Type B pancreatic cell (in vitro differentiated cells): Measurements from ENCODE around the gene GBA2. TPM values are rescaled to one million over a fixed set of nuclear protein-coding genes. Genes with fewer than 3 reads are reported as not detected.

Source experiments
- DNase-seq: peaks from one replicate; pipeline ENCODE4 v3.0.0; 2021; ENCODE audit warnings: mixed read lengths; ENCODE audit not compliant: unreplicated experiment; ENCODE audit errors: extremely low spot score
- H3K27ac Mint-ChIP-seq: 2 replicates; pipeline ENCODE4 v1.8.0; 2021; ENCODE audit warnings: mild to moderate bottlenecking, mixed read lengths
- H3K27me3 Mint-ChIP-seq: 2 replicates; pipeline ENCODE4 v1.8.0; 2021; ENCODE audit warnings: mixed read lengths
- H3K36me3 Mint-ChIP-seq: 2 replicates; pipeline ENCODE4 v1.8.0; 2021; ENCODE audit warnings: mixed read lengths
- H3K4me1 Mint-ChIP-seq: one replicate; pipeline ENCODE4 v1.8.0; 2021; ENCODE audit warnings: mixed read lengths; ENCODE audit not compliant: unreplicated experiment
- H3K4me3 Mint-ChIP-seq: 2 replicates; pipeline ENCODE4 v1.8.0; 2021; ENCODE audit warnings: mild to moderate bottlenecking, mixed read lengths
- H3K9me3 Mint-ChIP-seq: 2 replicates; pipeline ENCODE4 v1.8.0; 2021; ENCODE audit warnings: mixed read lengths
- CTCF ChIP-seq: fragments of 200-600 bp; sonication (generic); conservative IDR thresholded peaks from 2 replicates; pipeline ENCODE4 v1.5.0; 2021; ENCODE audit warnings: antibody characterized with exemption, mild to moderate bottlenecking
- total RNA-seq: library from RNA; stranded (reverse); gene quantifications from 2 replicates; pipeline ENCODE4 v1.2.1, GENCODE V29; 2021; ENCODE audit warnings: low replicate concordance

The GBA2 gene
- total RNA-seq, 1 donor from 2014 or later, result 100 TPM

- Mint-ChIP-seq H3K4me3 (no peak overlapping the region), H3K4me1 (peaks cover 10% of the 10 kb centered on the region), H3K36me3 (no peaks in the 10 kb centered on the region), H3K9me3 (no peaks in the 10 kb centered on the region), H3K27ac (no peak overlapping the region), H3K27me3 (no peaks in the 10 kb centered on the region)
- TF ChIP-seq CTCF, result no peak
- no peak for DNase-seq
Observed at GRCh38 chr9:35771943-35772342, 22.9 kb upstream of the GBA2 start.

- no peaks in the 10 kb centered on the region for H3K27me3 Mint-ChIP-seq
- no peak overlapping the region for H3K27ac Mint-ChIP-seq
- H3K4me3 Mint-ChIP-seq, result no peak overlapping the region
- no peak for DNase-seq
- no peaks in the 10 kb centered on the region for H3K9me3 Mint-ChIP-seq
- H3K4me1 Mint-ChIP-seq, result peaks cover 10% of the 10 kb centered on the region
- TF ChIP-seq CTCF, result no peak
- no peaks in the 10 kb centered on the region for H3K36me3 Mint-ChIP-seq
Observed at GRCh38 chr9:35771534-35771933, 22.5 kb upstream of the GBA2 start.

- no peaks in the 10 kb centered on the region for H3K36me3 Mint-ChIP-seq
- H3K9me3 Mint-ChIP-seq, result no peaks in the 10 kb centered on the region
- H3K4me3 Mint-ChIP-seq, result no peak overlapping the region
- DNase-seq, result no peak
- no peaks in the 10 kb centered on the region for H3K27me3 Mint-ChIP-seq
- no peak for TF ChIP-seq CTCF
- peaks cover 10% of the 10 kb centered on the region for H3K4me1 Mint-ChIP-seq
- H3K27ac Mint-ChIP-seq, result no peak overlapping the region
Observed at GRCh38 chr9:35771075-35771433, 22.0 kb upstream of the GBA2 start.

GRCh38 chr9:35769763-35770162, 20.7 kb upstream of the GBA2 start:
- no peak overlapping the region for H3K27ac Mint-ChIP-seq
- no peaks in the 10 kb centered on the region for H3K27me3 Mint-ChIP-seq
- H3K9me3 Mint-ChIP-seq, result no peaks in the 10 kb centered on the region
- no peaks in the 10 kb centered on the region for H3K36me3 Mint-ChIP-seq
- DNase-seq, result no peak
- H3K4me3 Mint-ChIP-seq, result no peak overlapping the region
- H3K4me1 Mint-ChIP-seq, result no peaks in the 10 kb centered on the region
- TF ChIP-seq CTCF, result no peak

GRCh38 chr9:35767458-35767857, 18.4 kb upstream of the GBA2 start:
- DNase-seq, result no peak
- Mint-ChIP-seq H3K4me3 (no peak overlapping the region), H3K27me3 (no peaks in the 10 kb centered on the region), H3K9me3 (no peaks in the 10 kb centered on the region), H3K36me3 (no peaks in the 10 kb centered on the region), H3K4me1 (no peaks in the 10 kb centered on the region), H3K27ac (no peak overlapping the region)
- TF ChIP-seq CTCF, result no peak

- H3K27ac Mint-ChIP-seq, result no peak overlapping the region
- H3K4me1 Mint-ChIP-seq, result no peaks in the 10 kb centered on the region
- no peaks in the 10 kb centered on the region for H3K9me3 Mint-ChIP-seq
- H3K27me3 Mint-ChIP-seq, result no peaks in the 10 kb centered on the region
- no peak for TF ChIP-seq CTCF
- DNase-seq, result no peak
- H3K4me3 Mint-ChIP-seq, result no peak overlapping the region
- H3K36me3 Mint-ChIP-seq, result no peaks in the 10 kb centered on the region
Observed at GRCh38 chr9:35766997-35767396, 18.0 kb upstream of the GBA2 start.
